ENCODE data around the gene GPR65. TPM values are rescaled to one million over a fixed set of nuclear protein-coding genes. Genes with fewer than 3 reads are reported as not detected.
A peak's percentile ranks its signal among the peaks of the same experiment; 100 is the strongest.

Gene GPR65
- total and polyA plus RNA-seq, 5 donors = 0.25 to 2.5 (median 1.1) TPM

GRCh38 chr14:88039197-88039596, 34.3 kb downstream of the GPR65 start:
- Histone ChIP-seq H3K4me3 (ENCODE audit: low read length) (no peak overlapping the region), H3K27ac (ENCODE audit: low read length) (no peak overlapping the region), H3K4me1 (ENCODE audit: control insufficient read depth, insufficient read depth, low read length) (no peaks in the 10 kb centered on the region), H3K9me3 (ENCODE audit: control insufficient read depth, low read length) (no peaks in the 10 kb centered on the region), H3K27me3 (ENCODE audit: control insufficient read depth, insufficient read depth) (no peaks in the 10 kb centered on the region)
- DNase-seq (no peak), ATAC-seq (no peak)
- intact Hi-C loops (cut with DNase I) = no loop called here
- 56% methylated on average over 3 of the region's 3 CpGs for WGBS

GRCh38 chr14:88040146-88040545, 35.2 kb downstream of the GPR65 start:
- no peaks in the 10 kb centered on the region for H3K4me1 ChIP-seq (ENCODE audit: control insufficient read depth, insufficient read depth, low read length)
- no peak overlapping the region for H3K27ac ChIP-seq (ENCODE audit: low read length)
- intact Hi-C loops (cut with DNase I) = no loop called here
- H3K27me3 ChIP-seq (ENCODE audit: control insufficient read depth, insufficient read depth) = no peaks in the 10 kb centered on the region
- no peak for DNase-seq
- no peak overlapping the region for H3K4me3 ChIP-seq (ENCODE audit: low read length)
- no peak for ATAC-seq
- no peaks in the 10 kb centered on the region for H3K9me3 ChIP-seq (ENCODE audit: control insufficient read depth, low read length)
- 73% methylated on average over 1 of the region's 1 CpG for WGBS

- DNase-seq (no peak), ATAC-seq (no peak)
- Histone ChIP-seq H3K27me3 (ENCODE audit: control insufficient read depth, insufficient read depth) (no peaks in the 10 kb centered on the region), H3K4me3 (ENCODE audit: low read length) (no peak overlapping the region), H3K4me1 (ENCODE audit: control insufficient read depth, insufficient read depth, low read length) (no peaks in the 10 kb centered on the region), H3K27ac (ENCODE audit: low read length) (no peak overlapping the region), H3K9me3 (ENCODE audit: control insufficient read depth, low read length) (no peaks in the 10 kb centered on the region)
- WGBS = 76% methylated on average over 4 of the region's 4 CpGs
- intact Hi-C loops (cut with DNase I) = no loop called here
These were observed 38.9 kb downstream of the GPR65 start for GRCh38 chr14:88043529-88044443.

GRCh38 chr14:88044444-88044758, 39.5 kb downstream of the GPR65 start:
- ATAC-seq (no peak), DNase-seq (no peak)
- H3K4me3 ChIP-seq (ENCODE audit: low read length) = no peak overlapping the region
- H3K4me1 ChIP-seq (ENCODE audit: control insufficient read depth, insufficient read depth, low read length) = no peaks in the 10 kb centered on the region
- no peak overlapping the region for H3K27ac ChIP-seq (ENCODE audit: low read length)
- intact Hi-C loops (cut with DNase I) = no loop called here
- H3K9me3 ChIP-seq (ENCODE audit: control insufficient read depth, low read length) = no peaks in the 10 kb centered on the region
- 27% methylated on average over 1 of the region's 1 CpG for WGBS
- H3K27me3 ChIP-seq (ENCODE audit: control insufficient read depth, insufficient read depth) = no peaks in the 10 kb centered on the region

GRCh38 chr14:88044776-88045446, 40.0 kb downstream of the GPR65 start:
- H3K4me3 ChIP-seq (ENCODE audit: low read length) = no peak overlapping the region
- WGBS = 71% methylated on average over 4 of the region's 4 CpGs
- H3K27ac ChIP-seq (ENCODE audit: low read length) = peak overlapping the region; percentile 42
- DNase-seq (no peak), ATAC-seq (peak in 1 of 2 donors; percentile 40)
- intact Hi-C loops (cut with DNase I) = no loop called here
- no peaks in the 10 kb centered on the region for H3K27me3 ChIP-seq (ENCODE audit: control insufficient read depth, insufficient read depth)
- no peaks in the 10 kb centered on the region for H3K4me1 ChIP-seq (ENCODE audit: control insufficient read depth, insufficient read depth, low read length)
- H3K9me3 ChIP-seq (ENCODE audit: control insufficient read depth, low read length) = no peaks in the 10 kb centered on the region

- DNase-seq = peak in 1 of 3 donors; percentile 49
- intact Hi-C loops (cut with DNase I) = no loop called here
- H3K27ac ChIP-seq (ENCODE audit: low read length) = no peak overlapping the region
These were observed 40.8 kb downstream of the GPR65 start for GRCh38 chr14:88045705-88046104.

GRCh38 chr14:88048351-88048750, 43.4 kb downstream of the GPR65 start:
- Histone ChIP-seq H3K4me1 (ENCODE audit: control insufficient read depth, insufficient read depth, low read length) (no peaks in the 10 kb centered on the region), H3K4me3 (ENCODE audit: low read length) (no peak overlapping the region), H3K27ac (ENCODE audit: low read length) (no peak overlapping the region), H3K27me3 (ENCODE audit: control insufficient read depth, insufficient read depth) (no peaks in the 10 kb centered on the region), H3K9me3 (ENCODE audit: control insufficient read depth, low read length) (no peaks in the 10 kb centered on the region)
- DNase-seq = no peak
- WGBS = 64% methylated on average over 1 of the region's 1 CpG
- no peak for ATAC-seq
- intact Hi-C loops (cut with DNase I) = no loop called here

More at GRCh38 chr14:88045705-88046104, 40.8 kb downstream of the GPR65 start:
- WGBS = 69% methylated on average over 3 of the region's 3 CpGs
- H3K27me3 ChIP-seq (ENCODE audit: control insufficient read depth, insufficient read depth) = no peaks in the 10 kb centered on the region
- no peaks in the 10 kb centered on the region for H3K9me3 ChIP-seq (ENCODE audit: control insufficient read depth, low read length)
- H3K4me3 ChIP-seq (ENCODE audit: low read length) = no peak overlapping the region
- H3K4me1 ChIP-seq (ENCODE audit: control insufficient read depth, insufficient read depth, low read length) = no peaks in the 10 kb centered on the region
- ATAC-seq = peak; percentile 21 to 83

GRCh38 chr14:88049266-88049665, 44.3 kb downstream of the GPR65 start:
- ATAC-seq = no peak
- 49% methylated on average over 1 of the region's 1 CpG for WGBS
- intact Hi-C loops (cut with DNase I) = no loop called here
- no peak for DNase-seq
- no peak overlapping the region for H3K4me3 ChIP-seq (ENCODE audit: low read length)
- H3K27ac ChIP-seq (ENCODE audit: low read length) = no peak overlapping the region
- H3K4me1 ChIP-seq (ENCODE audit: control insufficient read depth, insufficient read depth, low read length) = no peaks in the 10 kb centered on the region
- H3K27me3 ChIP-seq (ENCODE audit: control insufficient read depth, insufficient read depth) = no peaks in the 10 kb centered on the region
- H3K9me3 ChIP-seq (ENCODE audit: control insufficient read depth, low read length) = no peaks in the 10 kb centered on the region

GRCh38 chr14:88049936-88050335, 45.0 kb downstream of the GPR65 start:
- Histone ChIP-seq H3K4me3 (ENCODE audit: low read length) (no peak overlapping the region), H3K27ac (ENCODE audit: low read length) (no peak overlapping the region), H3K27me3 (ENCODE audit: control insufficient read depth, insufficient read depth) (no peaks in the 10 kb centered on the region), H3K9me3 (ENCODE audit: control insufficient read depth, low read length) (no peaks in the 10 kb centered on the region), H3K4me1 (ENCODE audit: control insufficient read depth, insufficient read depth, low read length) (no peaks in the 10 kb centered on the region)
- DNase-seq (no peak), ATAC-seq (no peak)
- WGBS = 56% methylated on average over 2 of the region's 2 CpGs
- intact Hi-C loops (cut with DNase I) = no loop called here

- Histone ChIP-seq H3K27me3 (ENCODE audit: control insufficient read depth, insufficient read depth) (no peaks in the 10 kb centered on the region), H3K27ac (ENCODE audit: low read length) (no peak overlapping the region), H3K4me1 (ENCODE audit: control insufficient read depth, insufficient read depth, low read length) (no peaks in the 10 kb centered on the region), H3K9me3 (ENCODE audit: control insufficient read depth, low read length) (no peaks in the 10 kb centered on the region), H3K4me3 (ENCODE audit: low read length) (no peak overlapping the region)
- WGBS = 85% methylated on average over 3 of the region's 3 CpGs
- ATAC-seq (no peak), DNase-seq (no peak)
- intact Hi-C loops (cut with DNase I) = no loop called here
These were observed 55.6 kb downstream of the GPR65 start for GRCh38 chr14:88060576-88060975.

GRCh38 chr14:88063811-88064210, 58.9 kb downstream of the GPR65 start:
- intact Hi-C loops (cut with DNase I) = no loop called here
- no peaks in the 10 kb centered on the region for H3K4me1 ChIP-seq (ENCODE audit: control insufficient read depth, insufficient read depth, low read length)
- no peaks in the 10 kb centered on the region for H3K27me3 ChIP-seq (ENCODE audit: control insufficient read depth, insufficient read depth)
- no peak overlapping the region for H3K27ac ChIP-seq (ENCODE audit: low read length)
- ATAC-seq = no peak
- no peak overlapping the region for H3K4me3 ChIP-seq (ENCODE audit: low read length)
- WGBS = 77% methylated on average over 2 of the region's 2 CpGs
- H3K9me3 ChIP-seq (ENCODE audit: control insufficient read depth, low read length) = no peaks in the 10 kb centered on the region
- no peak for DNase-seq

All from right cardiac atrium (tissue), 5 donors.